Hindlimb muscle (tissue), 1 donor: ENCODE results near the gene CAB39. TPM values are rescaled to one million over a fixed set of nuclear protein-coding genes. Genes with fewer than 3 reads are reported as not detected.
A peak's percentile ranks its signal among the peaks of the same experiment; 100 is the strongest.
"Not testable (repeated sequence)": the region's sequence is repeated elsewhere in the genome, so short reads cannot be mapped to it uniquely, and the experiment has no call there.

Experiments used
- DNase-seq: peaks from one replicate; pipeline ENCODE4 v3.0.0-alpha.2; 2013
- polyA plus RNA-seq: library from polyadenylated mRNA; unstranded; fragments of 120-200 nt; gene quantifications from one replicate; pipeline ENCODE4 v1.2.1, GENCODE V29; 2013; ENCODE audit not compliant: insufficient read length

Gene CAB39
- polyA plus RNA-seq, 1 donor = 66.6 TPM

GRCh38 chr2:230715201-230715600 lies 2.6 kb downstream of the CAB39 start:
- DNase-seq = no peak

DNA sequence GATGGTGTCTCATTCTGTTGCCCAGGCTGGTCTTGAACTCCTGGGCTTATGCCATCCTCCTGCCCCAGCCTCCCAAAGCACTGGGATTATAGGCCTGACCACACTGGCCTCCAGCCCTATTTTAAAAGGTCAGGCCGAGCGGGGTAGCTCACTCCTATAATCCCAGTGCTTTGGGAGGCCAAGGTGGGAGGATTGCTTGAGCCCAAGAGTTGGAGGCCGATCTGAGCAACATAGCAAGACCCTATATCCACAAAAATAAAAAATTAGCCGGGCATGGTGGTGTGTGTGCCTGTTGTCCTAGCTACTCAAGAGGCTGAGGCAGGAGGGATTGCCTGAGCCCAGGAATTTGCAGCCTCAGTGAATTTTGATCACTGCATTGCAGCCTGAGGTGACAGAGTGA lies 3.9 kb downstream of the CAB39 start:
- DNase-seq = no peak

DNA sequence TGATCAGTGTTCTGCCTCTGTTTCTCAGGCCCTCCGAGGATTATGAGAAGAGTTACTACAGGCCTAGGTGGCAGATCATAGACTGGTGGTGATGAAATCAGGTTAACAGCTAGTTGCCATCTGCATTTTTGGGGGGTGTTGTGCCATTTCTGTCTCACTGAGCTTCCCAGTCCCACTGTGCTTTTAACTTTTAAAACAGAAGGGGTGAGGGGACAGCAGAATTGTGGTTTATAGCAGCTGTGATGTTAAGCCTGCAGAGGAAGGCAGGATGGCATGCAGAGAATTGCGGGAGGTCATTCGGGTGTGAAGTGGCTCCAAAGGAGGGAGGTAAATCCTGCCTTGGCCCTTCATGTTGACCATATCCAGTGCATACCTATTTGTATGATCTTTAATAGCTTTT lies 5.0 kb downstream of the CAB39 start:
- DNase-seq = no peak

- DNase-seq = no peak
Observed at GRCh38 chr2:230719340-230719739, 6.7 kb downstream of the CAB39 start.

- no peak for DNase-seq
Observed at GRCh38 chr2:230721712-230722111, 9.1 kb downstream of the CAB39 start.

DNA sequence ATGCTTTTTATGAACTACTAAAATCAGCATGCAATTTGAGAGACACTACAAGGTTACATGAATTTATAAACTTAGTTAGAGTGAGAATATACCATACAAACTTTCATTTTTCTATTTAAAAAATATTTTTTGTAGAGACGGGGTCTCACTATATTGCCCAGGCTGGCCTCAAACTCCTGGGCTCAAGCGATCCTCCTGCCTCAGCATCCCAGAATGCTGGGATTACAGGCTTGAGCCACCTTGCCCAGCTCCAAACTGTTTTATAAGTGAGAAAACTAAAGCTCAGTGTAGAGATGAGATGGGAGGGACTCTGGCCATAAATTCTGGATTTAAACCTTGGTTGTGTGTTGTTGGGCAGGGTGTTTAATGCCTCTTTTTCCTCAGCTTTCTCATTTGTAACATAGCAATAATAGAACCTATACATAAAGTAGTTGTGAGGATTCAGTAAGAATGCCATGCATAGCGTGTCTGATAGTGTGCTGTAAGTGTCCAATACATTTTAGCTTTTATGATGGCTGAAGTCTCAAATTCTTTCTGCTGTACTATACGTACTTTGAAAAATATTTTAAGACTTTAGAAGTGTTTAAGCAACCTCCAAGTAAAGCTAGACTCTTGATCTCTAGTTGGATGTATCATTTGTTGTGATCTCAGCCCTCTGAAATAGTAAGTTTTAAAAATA lies 9.7 kb downstream of the CAB39 start:
- no peak for DNase-seq

GRCh38 chr2:230723363-230723762 lies 10.7 kb downstream of the CAB39 start:
- DNase-seq = no peak

DNA sequence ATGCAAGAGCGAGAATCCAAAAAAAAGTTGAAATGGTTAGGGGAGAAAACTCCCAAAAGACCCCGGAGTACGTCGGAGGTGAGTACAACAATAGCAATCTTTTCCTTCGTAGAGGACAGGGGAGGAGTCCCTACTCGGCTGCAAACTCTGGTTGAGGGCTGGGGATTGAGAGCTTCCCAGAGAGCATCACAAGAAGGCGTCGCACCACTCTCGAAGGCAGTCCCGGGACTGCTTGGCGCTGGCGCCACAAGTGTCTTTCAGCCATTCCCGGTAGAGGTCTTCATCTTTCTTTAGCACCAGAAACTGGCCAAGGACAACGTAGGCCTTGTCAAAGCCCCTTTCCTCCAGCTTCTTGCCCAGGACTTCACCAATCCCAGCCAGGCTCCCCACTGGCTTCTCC lies 12.3 kb downstream of the CAB39 start:
- DNase-seq = not testable (repeated sequence)

DNA sequence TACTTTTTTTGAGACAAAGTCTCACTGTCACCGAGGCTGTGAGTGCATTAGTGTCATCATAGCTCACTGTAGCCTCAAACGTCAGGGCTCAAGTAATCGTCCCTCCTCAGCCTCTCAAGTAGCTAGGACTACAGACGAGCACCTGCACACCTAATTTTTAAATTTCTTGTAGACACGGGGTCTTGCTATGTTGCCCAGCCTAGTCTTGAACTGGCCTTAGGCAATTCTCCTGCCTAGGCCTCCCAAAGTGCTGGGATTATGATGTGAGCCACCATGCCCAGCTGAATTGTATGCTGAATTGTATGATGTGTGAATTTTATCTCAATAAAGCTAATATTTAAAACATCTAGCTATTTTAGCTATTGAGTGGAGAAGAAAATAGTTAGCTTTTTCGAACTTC lies 18.9 kb downstream of the CAB39 start:
- DNase-seq = no peak

GRCh38 chr2:230732914-230733401 lies 20.3 kb downstream of the CAB39 start:
- no peak for DNase-seq

- no peak for DNase-seq
Observed at GRCh38 chr2:230734247-230735175, 21.9 kb downstream of the CAB39 start.

- DNase-seq = no peak
Observed at GRCh38 chr2:230735884-230736283, 23.2 kb downstream of the CAB39 start.

DNA sequence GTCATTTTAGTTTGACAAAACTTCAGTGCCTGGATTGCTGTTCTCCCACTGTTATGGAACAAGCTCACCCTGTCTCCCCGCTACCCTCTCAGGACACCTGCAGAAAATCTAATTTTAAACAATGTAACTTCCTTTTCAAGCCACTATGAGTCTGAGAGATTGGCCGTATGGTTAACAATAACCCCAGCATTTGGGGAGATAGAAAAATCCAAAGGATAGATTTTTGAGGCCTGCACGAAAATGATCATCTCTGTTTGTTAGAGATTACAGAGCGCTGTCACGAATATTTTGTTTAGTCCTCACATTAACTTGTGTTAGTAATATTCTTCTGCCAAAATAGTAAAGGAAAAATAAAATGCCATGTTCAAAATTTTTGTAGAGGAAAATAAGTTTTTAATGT lies 24.7 kb downstream of the CAB39 start:
- no peak for DNase-seq

DNA sequence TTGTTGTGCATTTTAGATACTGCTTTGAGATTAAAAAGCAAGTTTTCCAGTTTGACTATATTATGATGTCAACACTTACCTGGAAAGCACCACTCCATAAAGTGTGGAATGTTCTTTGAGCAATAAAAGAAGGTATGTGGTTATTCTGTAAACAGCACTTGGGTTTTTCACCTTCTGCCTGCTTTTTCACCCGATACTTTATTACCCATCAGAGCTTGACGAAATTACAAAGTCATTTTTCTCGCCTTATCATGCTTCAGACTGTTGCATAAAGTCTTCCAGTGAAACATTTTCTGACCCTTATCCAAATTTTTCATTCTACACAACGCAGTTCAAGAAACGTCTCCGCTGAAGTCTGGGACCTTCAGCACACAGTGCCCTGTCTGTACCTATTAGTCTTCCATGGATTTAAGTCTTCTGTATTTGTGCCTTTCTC lies 25.2 kb downstream of the CAB39 start:
- DNase-seq = no peak

DNA sequence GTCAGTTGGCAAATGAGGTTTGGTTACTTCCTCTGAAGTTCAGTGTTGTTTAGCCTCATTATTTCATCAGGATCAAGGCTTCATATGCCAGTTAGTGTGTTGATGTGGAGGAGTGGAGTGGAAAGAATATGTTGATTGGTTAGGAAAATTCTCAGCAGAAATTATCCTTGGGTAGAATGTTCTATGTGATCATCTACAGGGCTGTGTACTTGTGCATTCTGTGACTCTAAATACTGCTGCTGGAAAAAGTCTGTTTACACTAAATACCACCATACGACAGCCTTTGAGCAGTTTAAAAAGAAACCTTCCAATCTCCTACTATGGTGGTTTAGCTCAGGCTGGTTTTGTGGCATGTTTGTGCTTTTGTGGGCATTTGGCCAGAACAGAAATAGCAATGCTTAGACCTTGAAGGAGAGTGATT lies 25.8 kb downstream of the CAB39 start:
- no peak for DNase-seq

- DNase-seq = no peak
Observed at GRCh38 chr2:230738924-230739323, 26.3 kb downstream of the CAB39 start.

DNA sequence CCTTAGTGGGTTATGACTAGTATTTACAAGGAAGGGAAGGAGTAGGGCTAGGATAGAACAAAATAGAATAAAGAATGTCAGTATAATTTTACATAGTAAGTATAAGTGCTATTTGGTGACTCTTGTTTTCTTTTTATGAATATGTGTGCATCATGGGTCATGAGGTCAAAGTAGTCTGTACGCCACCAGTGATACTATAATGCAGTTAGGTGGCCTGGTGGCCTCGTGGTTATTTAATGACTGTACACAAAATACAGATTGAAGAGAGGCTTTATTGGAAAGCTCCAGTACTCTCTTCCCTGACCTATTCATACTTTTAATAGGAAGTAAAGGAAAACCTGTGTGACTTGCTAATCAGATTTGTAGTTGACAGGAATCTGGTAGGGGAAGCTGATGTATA lies 27.3 kb downstream of the CAB39 start:
- no peak for DNase-seq

DNA sequence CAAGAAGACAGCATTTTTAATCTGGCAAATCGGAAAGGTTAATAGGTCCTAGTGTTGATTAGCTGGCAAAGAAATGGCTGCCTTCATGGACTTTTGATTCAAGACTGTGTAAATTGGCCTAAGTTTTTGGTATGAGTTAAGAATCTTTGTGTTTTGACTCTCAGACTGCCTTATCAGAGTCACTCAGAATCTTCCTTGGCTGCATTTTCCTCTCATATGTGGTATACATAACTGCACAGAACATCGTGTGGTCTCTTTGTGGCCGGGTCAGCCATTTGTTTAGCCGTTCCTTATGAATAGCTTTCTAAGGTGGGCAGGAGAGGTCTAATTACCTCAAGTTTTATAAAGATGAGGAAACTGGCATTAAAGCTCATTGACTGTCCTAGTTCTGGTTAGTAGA lies 30.1 kb downstream of the CAB39 start:
- no peak for DNase-seq

DNA sequence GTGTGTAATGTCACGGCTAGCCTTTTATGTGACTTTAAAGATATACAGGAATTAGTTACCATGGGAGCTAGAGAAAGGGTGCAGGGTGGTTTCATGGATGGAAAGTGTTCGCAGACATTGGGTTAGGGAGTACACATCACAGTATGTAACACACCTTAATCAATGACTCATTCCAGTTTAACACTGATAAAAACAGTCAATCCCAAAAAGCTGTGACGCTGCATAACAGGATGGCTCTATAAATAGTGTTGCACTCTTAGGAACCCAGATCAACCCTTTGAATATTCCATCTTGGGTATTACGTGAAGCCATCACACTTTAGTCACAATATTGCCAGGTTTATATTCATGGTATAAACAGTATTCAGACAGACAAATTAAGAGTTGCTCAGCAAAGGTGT lies 33.6 kb downstream of the CAB39 start:
- no peak for DNase-seq

DNA sequence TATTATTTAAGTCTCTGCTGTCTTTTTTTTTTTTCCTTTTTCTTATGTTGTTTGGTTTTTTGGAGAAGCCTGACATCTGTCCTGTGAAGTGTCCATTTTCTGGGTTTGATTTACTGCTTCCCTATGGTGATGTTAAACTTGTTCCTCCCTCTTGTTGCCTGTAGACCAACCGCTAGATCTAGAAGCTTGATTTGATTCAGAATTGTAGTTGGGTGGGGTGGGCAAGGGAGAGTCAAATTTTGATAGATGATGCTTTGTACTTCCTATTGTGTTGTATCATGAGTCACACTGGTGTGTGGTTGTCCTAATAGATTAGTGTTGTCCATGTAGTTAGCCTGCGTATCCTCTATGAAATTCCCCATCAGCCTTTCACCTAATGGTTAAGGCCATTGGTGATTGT lies 35.4 kb downstream of the CAB39 start:
- DNase-seq = no peak

- peak; percentile 17 for DNase-seq
Observed at GRCh38 chr2:230749111-230749510, 36.5 kb downstream of the CAB39 start.

DNA sequence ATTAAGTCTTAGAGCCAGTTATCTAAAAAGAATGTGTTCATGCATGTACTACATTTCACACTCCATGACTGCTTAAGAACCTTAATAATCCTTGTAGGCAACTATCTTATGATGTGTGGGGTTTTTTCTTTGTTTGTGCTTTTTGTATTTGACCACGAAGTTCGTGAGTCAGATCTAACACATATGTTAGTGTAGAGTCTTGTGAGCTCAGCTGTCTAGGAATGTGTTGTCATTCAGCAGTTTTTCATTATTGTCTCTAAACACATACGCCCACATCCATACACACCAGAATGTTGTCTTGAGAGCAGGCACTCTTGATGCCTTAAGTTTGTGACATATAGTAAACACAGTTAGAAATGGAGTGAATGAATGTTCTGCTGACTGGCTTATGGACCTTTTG lies 38.4 kb downstream of the CAB39 start:
- DNase-seq = no peak

DNA sequence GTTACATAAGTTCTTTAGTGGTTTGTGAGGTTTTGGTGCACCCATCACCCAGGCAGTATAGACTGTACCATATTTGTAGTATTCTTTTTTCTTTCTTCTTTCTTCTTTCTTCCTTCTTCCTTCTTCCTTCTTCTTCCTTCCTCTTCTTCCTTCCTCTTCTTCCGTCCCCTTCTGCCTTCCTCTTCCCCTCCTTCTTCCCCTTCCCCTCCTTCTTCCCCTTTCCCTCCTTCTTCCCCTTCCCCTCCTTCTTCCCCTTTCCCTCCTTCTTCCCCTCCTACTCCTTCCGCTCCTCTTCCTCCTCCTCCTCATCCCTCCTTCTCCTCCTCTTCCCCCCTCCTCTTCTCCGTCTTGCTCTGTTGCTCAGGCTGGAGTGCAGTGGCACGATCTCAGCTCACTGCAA lies 41.6 kb downstream of the CAB39 start:
- no peak for DNase-seq

DNA sequence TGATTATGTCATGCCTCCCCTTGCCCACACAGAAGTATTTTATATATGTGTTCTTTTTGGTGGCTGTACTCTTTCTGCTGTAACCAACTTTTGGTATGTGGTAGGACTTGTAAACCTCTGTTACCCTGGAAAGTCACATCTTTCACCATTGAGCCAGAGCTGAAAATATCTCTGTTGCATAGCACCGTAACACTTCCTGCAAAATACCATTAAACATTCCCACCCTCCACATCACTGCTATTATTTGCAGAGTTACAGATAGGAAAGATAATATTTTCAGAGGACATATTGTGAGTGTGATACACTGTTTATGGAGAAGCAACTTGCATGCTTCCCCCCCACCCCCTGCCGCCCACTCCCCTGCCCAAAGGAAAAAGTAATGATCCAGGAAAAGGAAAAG lies 44.8 kb downstream of the CAB39 start:
- no peak for DNase-seq
